ENCODE measurements around the gene ERBB4. TPM values are rescaled to one million over a fixed set of nuclear protein-coding genes. Genes with fewer than 3 reads are reported as not detected.

ERBB4 gene
- total and polyA plus RNA-seq, 2 of the 8 experiments (the other 6 are each of a cell fraction or from before 2014, with no cell fraction given), result 0.34 to 1.3 TPM

- Histone ChIP-seq H2BK20ac (ENCODE audit: low read length) (no peak overlapping the region), H3K79me2 (ENCODE audit: control insufficient read depth in 1 of 2, insufficient read depth in 2 of 2, low read length in 2 of 2) (no peaks in the 10 kb centered on the region), H2AK5ac (ENCODE audit: low read depth, low read length) (no peak overlapping the region), H2BK15ac (ENCODE audit: low read length) (no peak overlapping the region), H2BK12ac (ENCODE audit: low read depth, low read length) (no peak overlapping the region), H3K9me3 (ENCODE audit: insufficient read depth in 2 of 2, low read depth in 1 of 2, low read length in 1 of 2) (no peaks in the 10 kb centered on the region), H2BK5ac (ENCODE audit: low read depth, low read length) (no peak overlapping the region), H4K20me1 (replicated peaks in 1 of 2; ENCODE audit: control insufficient read depth in 1 of 2, insufficient read depth in 2 of 2, low read length in 2 of 2) (no peaks in the 10 kb centered on the region), H4K91ac (replicated peaks; ENCODE audit: insufficient read length, low read length) (no peak overlapping the region), H3K23ac (ENCODE audit: insufficient read length) (no peak overlapping the region), H3K27me3 (replicated peaks in 1 of 4; ENCODE audit: control insufficient read depth in 3 of 4, extremely low read depth in 1 of 4, insufficient read depth in 3 of 4, low read length in 3 of 4) (no peaks in the 10 kb centered on the region), H3K27ac (ENCODE audit: low read depth, low read length) (no peak overlapping the region), H3K79me1 (ENCODE audit: low read depth, low read length) (no peaks in the 10 kb centered on the region), H3K56ac (replicated peaks; ENCODE audit: insufficient read length, low read depth, low read length) (no peak overlapping the region), H2BK120ac (replicated peaks; ENCODE audit: low read depth, low read length) (no peak overlapping the region), H3K4me2 (ENCODE audit: insufficient read depth in 1 of 2, low read depth in 2 of 2, low read length in 2 of 2) (no peak overlapping the region), H3K18ac (ENCODE audit: extremely low read depth, low read length) (no peak overlapping the region), H3K9ac (replicated peaks in 1 of 4; ENCODE audit: extremely low read depth in 1 of 4, low read depth in 3 of 4, low read length in 3 of 4) (no peak overlapping the region), H3K4me1 (replicated peaks in 1 of 4; ENCODE audit: control insufficient read depth in 3 of 4, insufficient read depth in 4 of 4, low read length in 3 of 4) (no peaks in the 10 kb centered on the region), H3K23me2 (ENCODE audit: low read depth, low read length) (no peaks in the 10 kb centered on the region), H3K36me3 (ENCODE audit: control insufficient read depth in 2 of 4, insufficient read depth in 4 of 4, low read length in 3 of 4) (no peaks in the 10 kb centered on the region), H4K5ac (ENCODE audit: insufficient read length, low read depth, low read length) (no peak overlapping the region), H3K14ac (ENCODE audit: insufficient read length) (no peak overlapping the region), H3K4me3 (ENCODE audit: extremely low read depth in 1 of 4, insufficient read depth in 2 of 4, low read depth in 3 of 4, low read length in 4 of 4) (no peak overlapping the region), H4K8ac (ENCODE audit: extremely low read depth, insufficient read depth, low read length) (no peak overlapping the region), H3K4ac (replicated peaks; ENCODE audit: insufficient read length, low read depth, low read length) (no peak overlapping the region), H2AFZ (ENCODE audit: low read length) (no peak overlapping the region)
- POLR2A ChIA-PET (ENCODE audit: partially characterized antibody), result no interaction called here
- CTCF ChIA-PET (ENCODE audit: partially characterized antibody), result interaction anchor here (1.8 kb wide), 1 partner anchor 24 kb away, joined by 8 read pairs; no protein-coding TSS in a partner anchor
- DNase-seq (ENCODE audit: low read depth in 1 of 2, low spot score in 2 of 2) (no peak), FAIRE-seq (no peak)
- whole genome bisulfite sequencing, 2 experiments (ENCODE audit: extremely low coverage in 1 of 2, insufficient coverage in 1 of 2, insufficient read length in 1 of 2, insufficient replicate concordance in 2 of 2, low coverage in 1 of 2, low lambda C conversion rate in 2 of 2, missing lambda C conversion rate in 1 of 2), result 94% methylated on average over 1 of the region's 1 CpG; no CpG with 5 or more reads in 1 of the 2 experiments
- no peak for TF ChIP-seq CTCF (IDR thresholded peaks at IDR 0.05; ENCODE audit: control extremely low read depth in 1 of 3, insufficient read depth in 1 of 3, low read depth in 1 of 3, low read length in 3 of 3)
- TF ChIP-seq, protein P1, sequence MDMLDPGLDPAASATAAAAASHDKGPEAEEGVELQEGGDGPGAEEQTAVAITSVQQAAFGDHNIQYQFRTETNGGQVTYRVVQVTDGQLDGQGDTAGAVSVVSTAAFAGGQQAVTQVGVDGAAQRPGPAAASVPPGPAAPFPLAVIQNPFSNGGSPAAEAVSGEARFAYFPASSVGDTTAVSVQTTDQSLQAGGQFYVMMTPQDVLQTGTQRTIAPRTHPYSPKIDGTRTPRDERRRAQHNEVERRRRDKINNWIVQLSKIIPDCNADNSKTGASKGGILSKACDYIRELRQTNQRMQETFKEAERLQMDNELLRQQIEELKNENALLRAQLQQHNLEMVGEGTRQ (IDR thresholded peaks at IDR 0.05; ENCODE audit: low read length), result no peak
- TF ChIP-seq CEBPB (IDR thresholded peaks at IDR 0.05; ENCODE audit: low read depth, low read length), result no peak
- no peak for TF ChIP-seq POLR2AphosphoS5 (IDR thresholded peaks at IDR 0.05; ENCODE audit: low read depth, low read length)
- no peak for TF ChIP-seq RFX5 (IDR thresholded peaks at IDR 0.05; ENCODE audit: borderline replicate concordance, low read depth, low read length)
- no peak for TF ChIP-seq EZH2 (IDR thresholded peaks at IDR 0.05; ENCODE audit: low read depth, low read length, severe bottlenecking)
- TF ChIP-seq, protein P2, sequence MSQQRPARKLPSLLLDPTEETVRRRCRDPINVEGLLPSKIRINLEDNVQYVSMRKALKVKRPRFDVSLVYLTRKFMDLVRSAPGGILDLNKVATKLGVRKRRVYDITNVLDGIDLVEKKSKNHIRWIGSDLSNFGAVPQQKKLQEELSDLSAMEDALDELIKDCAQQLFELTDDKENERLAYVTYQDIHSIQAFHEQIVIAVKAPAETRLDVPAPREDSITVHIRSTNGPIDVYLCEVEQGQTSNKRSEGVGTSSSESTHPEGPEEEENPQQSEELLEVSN (IDR thresholded peaks at IDR 0.05), result no peak
- TF ChIP-seq POLR2A (IDR thresholded peaks at IDR 0.05; ENCODE audit: control extremely low read depth in 1 of 2, low read depth in 2 of 2, low read length in 2 of 2), result no peak
- TF ChIP-seq, protein P3, sequence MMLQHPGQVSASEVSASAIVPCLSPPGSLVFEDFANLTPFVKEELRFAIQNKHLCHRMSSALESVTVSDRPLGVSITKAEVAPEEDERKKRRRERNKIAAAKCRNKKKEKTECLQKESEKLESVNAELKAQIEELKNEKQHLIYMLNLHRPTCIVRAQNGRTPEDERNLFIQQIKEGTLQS (IDR thresholded peaks at IDR 0.05; ENCODE audit: insufficient read depth, low read depth, low read length), result no peak
Observed at GRCh38 chr2:212226114-212226513, 312.5 kb downstream of the ERBB4 start.
